SU-DHL-6 (cell line): ENCODE data around the gene TTN.

Experiments
- H2AFZ ChIP-seq: fragments of 200-600 bp; sonication (generic); 2 replicates; pipeline ENCODE4 v1.6.1; 2014; ENCODE audit warnings: low read depth, mild to moderate bottlenecking, moderate library complexity, mixed read lengths, antibody characterized with exemption, low read length; ENCODE audit not compliant: severe bottlenecking
- H3F3A ChIP-seq: fragments of 200-600 bp; shearing (Covaris generic); 2 replicates; pipeline ENCODE4 v1.6.0; 2016; ENCODE audit warnings: antibody characterized with exemption, mild to moderate bottlenecking; ENCODE audit not compliant: insufficient read depth
- H3K27ac ChIP-seq: fragments of 200-600 bp; sonication (generic); 2 replicates; pipeline ENCODE4 v1.5.1; 2016; ENCODE audit warnings: low read depth, mild to moderate bottlenecking, low read length, moderate library complexity, mixed read lengths
- H3K27me3 ChIP-seq: fragments of 200-600 bp; sonication (generic), shearing (Covaris generic); 2 replicates; pipeline ENCODE4 v1.6.0; 2014; ENCODE audit warnings: mild to moderate bottlenecking, low read length
- H3K36me3 ChIP-seq: fragments of 200-600 bp; sonication (generic); 2 replicates; pipeline ENCODE4 v1.6.1; 2014; ENCODE audit warnings: mild to moderate bottlenecking, low read length, mixed read lengths
- H3K4me2 ChIP-seq: fragments of 300-600, 200-600 bp; shearing (Covaris generic), sonication (generic); 2 replicates; pipeline ENCODE4 v1.6.0; 2014; ENCODE audit warnings: low read length, low read depth, mild to moderate bottlenecking; ENCODE audit not compliant: poor library complexity, severe bottlenecking
- H3K4me3 ChIP-seq: fragments of 200-600 bp; sonication (generic); 2 replicates; pipeline ENCODE4 v1.5.1; 2014; ENCODE audit warnings: antibody characterized with exemption, low read length, mild to moderate bottlenecking, mixed read lengths; ENCODE audit not compliant: insufficient read depth, poor library complexity, severe bottlenecking
- H3K79me2 ChIP-seq: fragments of 200-600 bp; sonication (generic); 2 replicates; pipeline ENCODE4 v1.6.1; 2014; ENCODE audit warnings: mild to moderate bottlenecking, low read length, moderate library complexity; ENCODE audit not compliant: insufficient read depth
- H3K9ac ChIP-seq: fragments of 200-600 bp; sonication (generic); 2 replicates; pipeline ENCODE4 v1.7.0; 2014; ENCODE audit warnings: mild to moderate bottlenecking, low read length
- H3K9me2 ChIP-seq: fragments of 200-600 bp; sonication (generic); replicated peaks from 2 replicates; pipeline ENCODE4 v1.6.1; 2014; ENCODE audit warnings: low read length; ENCODE audit not compliant: insufficient read depth
- H3K9me3 ChIP-seq: fragments of 200-600 bp; sonication (generic); 2 replicates; pipeline ENCODE4 v1.6.1; 2014; ENCODE audit warnings: low read length, mixed read lengths; ENCODE audit not compliant: insufficient read depth
- H4K20me1 ChIP-seq: fragments of 200-600 bp; sonication (generic); 2 replicates; pipeline ENCODE4 v1.6.1; 2014; ENCODE audit warnings: low read depth, mild to moderate bottlenecking, antibody characterized with exemption, low read length, moderate library complexity, mixed read lengths
- EZH2phosphoT487 ChIP-seq: fragments of 200-600 bp; sonication (generic), shearing (Covaris generic); conservative IDR thresholded peaks from 2 replicates; pipeline ENCODE4 v1.6.1; 2018; ENCODE audit warnings: mild to moderate bottlenecking, antibody characterized with exemption, low read length, moderate library complexity, mixed read lengths
- TF ChIP-seq, protein P1 (sequence below): fragments of 200-600 bp; sonication (generic); IDR thresholded peaks from one replicate; pipeline ENCODE4 v1.5.1; 2017; ENCODE audit warnings: antibody characterized with exemption, mild to moderate bottlenecking, low read length, moderate library complexity; ENCODE audit not compliant: insufficient read depth, poor library complexity, severe bottlenecking

Gene TTN

DNA sequence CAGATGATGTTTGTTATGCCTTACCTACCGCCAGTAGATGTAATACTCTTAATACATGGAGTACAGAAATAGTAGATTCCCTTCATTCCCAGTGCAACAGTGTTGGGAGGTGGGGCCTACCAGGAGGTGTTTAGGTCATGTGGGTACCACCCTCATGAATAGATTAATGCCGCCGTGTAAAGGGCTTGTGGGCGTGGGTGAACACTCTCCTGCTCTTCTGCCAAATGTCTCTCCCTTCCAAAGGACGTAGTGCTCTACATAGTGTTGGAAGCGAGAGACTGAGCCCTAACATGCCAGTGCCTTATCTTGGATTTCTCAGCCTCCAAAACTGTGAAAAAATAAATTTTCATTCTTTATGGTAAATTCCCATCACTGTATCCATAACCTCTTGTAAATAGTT lies 296.8 kb downstream of the TTN start:
- H3K27ac ChIP-seq, result no peak overlapping the region
- no peaks in the 10 kb centered on the region for H3K9me2 ChIP-seq
- H3K36me3 ChIP-seq, result peaks cover 9% of the 10 kb centered on the region; the same call in 1 of the 2 replicates
- no peak overlapping the region for H3K4me3 ChIP-seq
- H3K9me3 ChIP-seq, result no peaks in the 10 kb centered on the region
- no peak overlapping the region for H3K4me2 ChIP-seq
- H3K9ac ChIP-seq, result no peak overlapping the region
- no peaks in the 10 kb centered on the region for H3K27me3 ChIP-seq
- TF ChIP-seq EZH2phosphoT487, result no peak
- TF ChIP-seq, protein P1, sequence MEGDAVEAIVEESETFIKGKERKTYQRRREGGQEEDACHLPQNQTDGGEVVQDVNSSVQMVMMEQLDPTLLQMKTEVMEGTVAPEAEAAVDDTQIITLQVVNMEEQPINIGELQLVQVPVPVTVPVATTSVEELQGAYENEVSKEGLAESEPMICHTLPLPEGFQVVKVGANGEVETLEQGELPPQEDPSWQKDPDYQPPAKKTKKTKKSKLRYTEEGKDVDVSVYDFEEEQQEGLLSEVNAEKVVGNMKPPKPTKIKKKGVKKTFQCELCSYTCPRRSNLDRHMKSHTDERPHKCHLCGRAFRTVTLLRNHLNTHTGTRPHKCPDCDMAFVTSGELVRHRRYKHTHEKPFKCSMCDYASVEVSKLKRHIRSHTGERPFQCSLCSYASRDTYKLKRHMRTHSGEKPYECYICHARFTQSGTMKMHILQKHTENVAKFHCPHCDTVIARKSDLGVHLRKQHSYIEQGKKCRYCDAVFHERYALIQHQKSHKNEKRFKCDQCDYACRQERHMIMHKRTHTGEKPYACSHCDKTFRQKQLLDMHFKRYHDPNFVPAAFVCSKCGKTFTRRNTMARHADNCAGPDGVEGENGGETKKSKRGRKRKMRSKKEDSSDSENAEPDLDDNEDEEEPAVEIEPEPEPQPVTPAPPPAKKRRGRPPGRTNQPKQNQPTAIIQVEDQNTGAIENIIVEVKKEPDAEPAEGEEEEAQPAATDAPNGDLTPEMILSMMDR, result no peak
- no peaks in the 10 kb centered on the region for H3F3A ChIP-seq
- no peak overlapping the region for H2AFZ ChIP-seq
- H4K20me1 ChIP-seq, result no peaks in the 10 kb centered on the region
- H3K79me2 ChIP-seq, result no peaks in the 10 kb centered on the region

DNA sequence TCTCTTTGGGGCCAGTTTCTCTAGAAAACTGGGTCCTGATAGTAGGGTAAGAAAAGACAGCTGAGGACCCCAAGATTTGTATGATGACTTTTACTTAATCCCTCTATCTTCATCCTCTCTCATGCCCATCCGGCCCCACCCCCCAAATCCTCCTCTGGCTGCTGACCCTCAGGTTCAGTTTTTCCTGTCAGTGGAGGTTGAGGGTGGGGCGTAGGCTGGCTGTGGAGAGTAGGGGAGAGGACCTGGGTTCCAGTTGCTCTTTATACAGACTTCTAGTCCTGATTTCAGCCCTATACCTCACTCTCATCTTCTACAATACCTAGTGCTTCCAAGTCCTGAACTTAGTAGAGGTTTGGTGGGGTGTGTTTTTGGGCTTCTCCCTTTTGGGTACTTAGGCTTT lies 298.6 kb downstream of the TTN start:
- Histone ChIP-seq H3K9me3 (no peaks in the 10 kb centered on the region), H3K27ac (no peak overlapping the region), H4K20me1 (no peaks in the 10 kb centered on the region), H3F3A (no peaks in the 10 kb centered on the region), H2AFZ (no peak overlapping the region), H3K79me2 (no peaks in the 10 kb centered on the region), H3K9ac (no peak overlapping the region), H3K36me3 (peaks cover 16% of the 10 kb centered on the region; the same call in 1 of the 2 replicates), H3K9me2 (no peaks in the 10 kb centered on the region), H3K4me2 (no peak overlapping the region), H3K4me3 (no peak overlapping the region), H3K27me3 (no peaks in the 10 kb centered on the region)
- TF ChIP-seq EZH2phosphoT487, result no peak

DNA sequence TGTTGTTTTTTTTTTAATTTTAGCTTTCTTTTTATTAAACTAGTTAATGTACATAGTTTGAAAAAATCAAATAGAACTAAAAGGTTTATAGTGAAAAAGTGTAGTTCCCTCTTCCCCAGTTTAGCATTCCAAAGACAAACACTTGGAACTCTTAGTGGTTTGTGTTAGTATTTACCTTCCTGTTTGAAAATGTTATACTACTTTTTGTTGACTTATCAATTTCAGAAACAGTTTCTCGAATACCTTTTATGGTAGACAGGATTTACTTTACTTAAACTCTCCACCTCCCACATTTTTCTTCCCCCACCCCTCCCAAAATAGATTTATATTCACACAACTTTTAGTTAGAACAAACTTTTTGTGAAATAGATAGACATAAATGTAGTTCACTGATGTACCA lies 300.3 kb downstream of the TTN start:
- no peak overlapping the region for H3K4me3 ChIP-seq
- no peaks in the 10 kb centered on the region for H4K20me1 ChIP-seq
- H3K9me2 ChIP-seq, result no peaks in the 10 kb centered on the region
- H3F3A ChIP-seq, result no peaks in the 10 kb centered on the region
- no peak overlapping the region for H2AFZ ChIP-seq
- no peak overlapping the region for H3K27ac ChIP-seq
- H3K9ac ChIP-seq, result no peak overlapping the region
- TF ChIP-seq EZH2phosphoT487, result no peak
- TF ChIP-seq, protein P1, result no peak
- no peaks in the 10 kb centered on the region for H3K79me2 ChIP-seq
- no peaks in the 10 kb centered on the region for H3K27me3 ChIP-seq
- H3K36me3 ChIP-seq, result peaks cover 32% of the 10 kb centered on the region; the same call in 1 of the 2 replicates
- no peaks in the 10 kb centered on the region for H3K9me3 ChIP-seq
- no peak overlapping the region for H3K4me2 ChIP-seq

DNA sequence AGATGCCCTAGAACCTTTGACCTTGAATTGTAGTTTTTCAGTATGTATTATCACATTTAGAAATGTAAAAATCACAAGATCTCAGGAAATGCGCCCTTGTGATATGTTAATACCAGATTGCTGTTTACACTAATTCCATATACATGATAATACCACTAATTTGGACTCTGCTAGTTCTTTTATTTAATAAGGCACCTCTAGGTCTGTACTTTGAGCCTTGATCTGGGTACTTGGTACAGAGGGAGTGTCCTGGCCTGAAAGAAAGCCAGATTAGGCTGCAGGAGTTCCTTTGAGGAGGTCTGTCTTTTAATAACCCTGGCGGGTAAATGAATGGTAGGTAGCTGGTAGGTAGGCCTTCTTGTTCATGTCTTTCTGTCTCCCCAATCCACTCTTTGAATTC lies 300.7 kb downstream of the TTN start:
- TF ChIP-seq, protein P1, result no peak
- no peak for TF ChIP-seq EZH2phosphoT487
- no peaks in the 10 kb centered on the region for H3K9me2 ChIP-seq
- no peak overlapping the region for H3K27ac ChIP-seq
- no peaks in the 10 kb centered on the region for H3K27me3 ChIP-seq
- no peaks in the 10 kb centered on the region for H3F3A ChIP-seq
- no peak overlapping the region for H3K4me3 ChIP-seq
- no peak overlapping the region for H2AFZ ChIP-seq
- no peaks in the 10 kb centered on the region for H3K9me3 ChIP-seq
- peaks cover 36% of the 10 kb centered on the region for H3K36me3 ChIP-seq
- no peak overlapping the region for H3K4me2 ChIP-seq
- no peaks in the 10 kb centered on the region for H4K20me1 ChIP-seq
- no peaks in the 10 kb centered on the region for H3K79me2 ChIP-seq
- H3K9ac ChIP-seq, result no peak overlapping the region
